ENCODE measurements around the gene EEF1AKMT2.

EEF1AKMT2 gene

GRCh38 chr10:124727361-124727960 lies 64.2 kb downstream of the EEF1AKMT2 start:
- TF ChIP-seq CTCF (IDR thresholded peaks at IDR 0.05; ENCODE audit: insufficient read depth, low read depth, low read length, missing control alignments): no peak
- no peak for DNase-seq (ENCODE audit: low read depth)
- no peak overlapping the region for H3K4me3 ChIP-seq (ENCODE audit: low read length)

GRCh38 chr10:124725791-124726190 lies 65.9 kb downstream of the EEF1AKMT2 start:
- no peak for TF ChIP-seq CTCF (IDR thresholded peaks at IDR 0.05; ENCODE audit: insufficient read depth, low read depth, low read length, missing control alignments)
- H3K4me3 ChIP-seq (ENCODE audit: low read length): no peak overlapping the region
- no peak for DNase-seq (ENCODE audit: low read depth)

- no peak for TF ChIP-seq CTCF (IDR thresholded peaks at IDR 0.05; ENCODE audit: insufficient read depth, low read depth, low read length, missing control alignments)
- no peak for DNase-seq (ENCODE audit: low read depth)
- H3K4me3 ChIP-seq (ENCODE audit: low read length): no peak overlapping the region
Observed at GRCh38 chr10:124725171-124725631, 66.5 kb downstream of the EEF1AKMT2 start.

- DNase-seq (ENCODE audit: low read depth): no peak
- H3K4me3 ChIP-seq (ENCODE audit: low read length): no peak overlapping the region
Observed at GRCh38 chr10:124724279-124725027, 67.2 kb downstream of the EEF1AKMT2 start.

GRCh38 chr10:124723826-124724225 lies 67.9 kb downstream of the EEF1AKMT2 start:
- no peak for TF ChIP-seq CTCF (IDR thresholded peaks at IDR 0.05; ENCODE audit: insufficient read depth, low read depth, low read length, missing control alignments)
- no peak for DNase-seq (ENCODE audit: low read depth)
- H3K4me3 ChIP-seq (ENCODE audit: low read length): no peak overlapping the region

More at GRCh38 chr10:124724279-124725027, 67.2 kb downstream of the EEF1AKMT2 start:
- no peak for TF ChIP-seq CTCF (IDR thresholded peaks at IDR 0.05; ENCODE audit: insufficient read depth, low read depth, low read length, missing control alignments)

- H3K4me3 ChIP-seq (ENCODE audit: low read length): no peak overlapping the region
- peak; percentile 76 for DNase-seq (ENCODE audit: low read depth)
- TF ChIP-seq CTCF (IDR thresholded peaks at IDR 0.05; ENCODE audit: insufficient read depth, low read depth, low read length, missing control alignments): no peak
Observed at GRCh38 chr10:124722798-124723783, 68.6 kb downstream of the EEF1AKMT2 start.
